Neural cell (in vitro differentiated cells): Measurements from ENCODE around the gene CLEC14A. TPM values are rescaled to one million over a fixed set of nuclear protein-coding genes. Genes with fewer than 3 reads are reported as not detected.

Experiments
- H2AFZ ChIP-seq: fragments of 200-600, 300-800 bp; sonication (generic), shearing (Covaris generic); 2 replicates; pipeline ENCODE4 v1.6.0; 2014; ENCODE audit warnings: low read depth, mild to moderate bottlenecking, antibody characterized with exemption, low read length, moderate library complexity
- H3F3A ChIP-seq: fragments of 200-600 bp; shearing (Covaris generic); 2 replicates; pipeline ENCODE4 v1.6.1; 2016; ENCODE audit warnings: mild to moderate bottlenecking, moderate library complexity, mixed read lengths, antibody characterized with exemption, low read length; ENCODE audit not compliant: insufficient read depth, poor library complexity, severe bottlenecking
- H3K27ac ChIP-seq: fragments of 200-600, 300-800 bp; sonication (generic), shearing (Covaris generic); 2 replicates; pipeline ENCODE4 v1.5.1; 2014; ENCODE audit warnings: mild to moderate bottlenecking, low read length, moderate library complexity
- H3K27me3 ChIP-seq: fragments of 300-800, 200-600 bp; sonication (generic), shearing (Covaris generic); 2 replicates; pipeline ENCODE4 v1.6.0; 2014; ENCODE audit warnings: mild to moderate bottlenecking, low read depth, low read length, moderate library complexity; ENCODE audit not compliant: insufficient read depth
- H3K36me3 ChIP-seq: fragments of 300-800, 200-600 bp; sonication (generic), shearing (Covaris generic); 2 replicates; pipeline ENCODE4 v1.5.1; 2014; ENCODE audit warnings: mild to moderate bottlenecking, antibody characterized with exemption, low read length, moderate library complexity; ENCODE audit not compliant: insufficient read depth
- H3K4me2 ChIP-seq: fragments of 300-800, 200-600 bp; sonication (generic), shearing (Covaris generic); 2 replicates; pipeline ENCODE4 v1.6.0; 2014; ENCODE audit warnings: mild to moderate bottlenecking, low read length
- H3K4me3 ChIP-seq: fragments of 300-800, 200-600 bp; sonication (generic), shearing (Covaris generic); 2 replicates; pipeline ENCODE4 v1.5.1; 2014; ENCODE audit warnings: mild to moderate bottlenecking, low read length, moderate library complexity
- H3K79me2 ChIP-seq: fragments of 200-600 bp; shearing (Covaris generic); replicated peaks from 2 replicates; pipeline ENCODE4 v1.6.0; 2014; ENCODE audit warnings: mild to moderate bottlenecking, low read length, moderate library complexity; ENCODE audit not compliant: insufficient read depth
- H3K9ac ChIP-seq: fragments of 300-800, 200-600 bp; sonication (generic), shearing (Covaris generic); 2 replicates; pipeline ENCODE4 v1.6.1; 2016; ENCODE audit warnings: mild to moderate bottlenecking, low read length, mixed read lengths
- H3K9me2 ChIP-seq: fragments of 200-600 bp; shearing (Covaris generic); 2 replicates; pipeline ENCODE4 v1.6.1; 2016; ENCODE audit warnings: mild to moderate bottlenecking, low read length, mixed read lengths; ENCODE audit not compliant: insufficient read depth
- H3K9me3 ChIP-seq: fragments of 200-600, 300-800 bp; sonication (generic), shearing (Covaris generic); 2 replicates; pipeline ENCODE4 v1.6.1; 2016; ENCODE audit warnings: mild to moderate bottlenecking, mixed run types, low read length, moderate library complexity, mixed read lengths
- H4K20me1 ChIP-seq: fragments of 200-600 bp; shearing (Covaris generic); 2 replicates; pipeline ENCODE4 v1.6.1; 2016; ENCODE audit warnings: mild to moderate bottlenecking, mixed run types; ENCODE audit not compliant: insufficient read depth
- EP300 ChIP-seq: fragments of 450-650 bp; conservative IDR thresholded peaks from 2 replicates; pipeline ENCODE4 v1.6.1; 2014; ENCODE audit warnings: antibody characterized with exemption, mild to moderate bottlenecking, moderate library complexity; ENCODE audit not compliant: poor library complexity, severe bottlenecking
- EZH2 ChIP-seq: fragments of 200-600, 300-800 bp; shearing (Covaris generic), sonication (generic); IDR thresholded peaks from 2 replicates; pipeline ENCODE4 v1.6.1; 2014; ENCODE audit warnings: antibody characterized with exemption, low read length, borderline replicate concordance, mild to moderate bottlenecking; ENCODE audit not compliant: insufficient read depth, poor library complexity, severe bottlenecking
- MXI1 ChIP-seq: fragments of 450-650 bp; conservative IDR thresholded peaks from 2 replicates; pipeline ENCODE4 v1.6.1; 2014; ENCODE audit warnings: antibody characterized with exemption, mild to moderate bottlenecking; ENCODE audit not compliant: poor library complexity, severe bottlenecking
- POLR2AphosphoS5 ChIP-seq: IDR thresholded peaks from 2 replicates; pipeline ENCODE4 v1.6.1; 2012
- RAD21 ChIP-seq: fragments of 450-650 bp; conservative IDR thresholded peaks from 2 replicates; pipeline ENCODE4 v1.6.1; 2014; ENCODE audit warnings: antibody characterized with exemption, mild to moderate bottlenecking, moderate library complexity
- SMC3 ChIP-seq: fragments of 450-650 bp; conservative IDR thresholded peaks from 2 replicates; pipeline ENCODE4 v1.6.1; 2014; ENCODE audit warnings: antibody characterized with exemption, mild to moderate bottlenecking, moderate library complexity; ENCODE audit not compliant: poor library complexity
- TAF1 ChIP-seq: IDR thresholded peaks from 2 replicates; pipeline ENCODE4 v1.6.1; 2012; ENCODE audit warnings: low read depth
- polyA plus RNA-seq: library from polyadenylated mRNA; depleted of rRNA; stranded (reverse); fragments of >200 nt; gene quantifications from 2 replicates; pipeline ENCODE4 v1.2.3, GENCODE V29; 2014
- TF ChIP-seq, protein P1 (sequence below): IDR thresholded peaks from 2 replicates; pipeline ENCODE4 v1.6.1; 2012; ENCODE audit warnings: borderline replicate concordance
- TF ChIP-seq, protein P2 (sequence below): fragments of 450-650 bp; IDR thresholded peaks from 2 replicates; pipeline ENCODE4 v1.5.1; 2014; ENCODE audit warnings: antibody characterized with exemption, mild to moderate bottlenecking, moderate library complexity; ENCODE audit not compliant: poor library complexity, severe bottlenecking

Gene CLEC14A
- polyA plus RNA-seq, 1 donor from 2014 or later, result 0.12 TPM

DNA sequence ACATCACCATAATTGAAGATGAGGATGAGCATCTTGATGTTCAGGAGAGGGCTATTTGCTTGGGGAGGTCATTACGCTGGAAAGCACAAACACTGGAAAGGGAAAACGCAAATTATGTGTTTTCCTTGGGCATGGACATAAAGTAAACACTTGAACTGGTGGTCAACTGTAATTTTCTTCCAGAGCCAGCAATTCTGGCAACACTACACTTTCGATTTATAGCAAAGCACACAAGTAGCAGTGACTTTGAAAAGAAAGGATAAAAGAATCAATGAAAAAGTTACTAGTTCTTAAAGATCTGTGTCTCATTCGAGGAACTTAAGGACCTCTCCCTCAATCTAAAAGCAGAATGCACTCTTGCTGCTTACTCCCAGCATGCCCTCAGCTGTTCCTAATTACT lies 2.2 kb downstream of the CLEC14A start:
- peaks cover 20% of the 10 kb centered on the region for H3K9me3 ChIP-seq
- H3K27me3 ChIP-seq, result peaks cover 41% of the 10 kb centered on the region
- no peak for TF ChIP-seq TAF1
- TF ChIP-seq, protein P1, sequence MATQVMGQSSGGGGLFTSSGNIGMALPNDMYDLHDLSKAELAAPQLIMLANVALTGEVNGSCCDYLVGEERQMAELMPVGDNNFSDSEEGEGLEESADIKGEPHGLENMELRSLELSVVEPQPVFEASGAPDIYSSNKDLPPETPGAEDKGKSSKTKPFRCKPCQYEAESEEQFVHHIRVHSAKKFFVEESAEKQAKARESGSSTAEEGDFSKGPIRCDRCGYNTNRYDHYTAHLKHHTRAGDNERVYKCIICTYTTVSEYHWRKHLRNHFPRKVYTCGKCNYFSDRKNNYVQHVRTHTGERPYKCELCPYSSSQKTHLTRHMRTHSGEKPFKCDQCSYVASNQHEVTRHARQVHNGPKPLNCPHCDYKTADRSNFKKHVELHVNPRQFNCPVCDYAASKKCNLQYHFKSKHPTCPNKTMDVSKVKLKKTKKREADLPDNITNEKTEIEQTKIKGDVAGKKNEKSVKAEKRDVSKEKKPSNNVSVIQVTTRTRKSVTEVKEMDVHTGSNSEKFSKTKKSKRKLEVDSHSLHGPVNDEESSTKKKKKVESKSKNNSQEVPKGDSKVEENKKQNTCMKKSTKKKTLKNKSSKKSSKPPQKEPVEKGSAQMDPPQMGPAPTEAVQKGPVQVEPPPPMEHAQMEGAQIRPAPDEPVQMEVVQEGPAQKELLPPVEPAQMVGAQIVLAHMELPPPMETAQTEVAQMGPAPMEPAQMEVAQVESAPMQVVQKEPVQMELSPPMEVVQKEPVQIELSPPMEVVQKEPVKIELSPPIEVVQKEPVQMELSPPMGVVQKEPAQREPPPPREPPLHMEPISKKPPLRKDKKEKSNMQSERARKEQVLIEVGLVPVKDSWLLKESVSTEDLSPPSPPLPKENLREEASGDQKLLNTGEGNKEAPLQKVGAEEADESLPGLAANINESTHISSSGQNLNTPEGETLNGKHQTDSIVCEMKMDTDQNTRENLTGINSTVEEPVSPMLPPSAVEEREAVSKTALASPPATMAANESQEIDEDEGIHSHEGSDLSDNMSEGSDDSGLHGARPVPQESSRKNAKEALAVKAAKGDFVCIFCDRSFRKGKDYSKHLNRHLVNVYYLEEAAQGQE, result no peak
- H3K27ac ChIP-seq, result no peak overlapping the region
- H3F3A ChIP-seq, result no peaks in the 10 kb centered on the region
- H3K4me2 ChIP-seq, result no peak overlapping the region
- H3K4me3 ChIP-seq, result no peak overlapping the region
- H3K36me3 ChIP-seq, result no peaks in the 10 kb centered on the region
- no peaks in the 10 kb centered on the region for H3K9me2 ChIP-seq
- H3K79me2 ChIP-seq, result no peaks in the 10 kb centered on the region
- no peak overlapping the region for H3K9ac ChIP-seq
- no peaks in the 10 kb centered on the region for H4K20me1 ChIP-seq
- no peak overlapping the region for H2AFZ ChIP-seq

DNA sequence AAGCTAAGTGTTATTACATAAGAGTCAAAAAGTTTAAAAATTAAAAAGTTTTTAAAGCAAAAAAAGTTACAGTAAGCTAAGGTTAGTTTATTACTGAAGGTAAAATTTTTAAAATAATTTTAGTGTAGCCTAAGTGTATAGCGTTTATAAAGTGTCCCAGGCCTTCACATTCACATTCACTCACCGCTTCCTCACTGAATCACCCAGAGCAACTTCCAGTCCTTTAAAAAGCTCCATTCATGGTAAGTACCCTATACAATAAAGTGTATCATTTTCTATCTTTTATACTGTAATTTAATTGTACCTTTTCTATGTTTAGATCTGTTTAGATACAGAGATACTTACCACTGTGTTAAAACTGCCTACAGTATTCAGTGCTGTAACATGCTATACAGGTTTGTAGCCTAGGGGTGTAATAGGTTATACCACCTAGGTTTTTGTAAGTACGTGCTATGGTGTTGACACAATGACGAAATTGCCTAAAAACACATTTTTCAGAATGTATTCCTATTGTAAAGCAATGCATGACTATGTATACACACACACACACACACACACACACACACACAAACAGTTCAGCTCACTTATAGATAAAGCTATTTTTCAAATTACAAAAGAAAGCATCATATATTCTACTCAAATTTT lies 3.7 kb downstream of the CLEC14A start:
- Histone ChIP-seq H3K27me3 (peaks cover 41% of the 10 kb centered on the region), H2AFZ (no peak overlapping the region), H3K79me2 (no peaks in the 10 kb centered on the region), H3F3A (no peaks in the 10 kb centered on the region), H3K36me3 (no peaks in the 10 kb centered on the region), H3K4me2 (no peak overlapping the region), H3K27ac (no peak overlapping the region), H3K9me3 (peaks cover 20% of the 10 kb centered on the region), H3K9ac (no peak overlapping the region), H4K20me1 (no peaks in the 10 kb centered on the region), H3K9me2 (no peaks in the 10 kb centered on the region), H3K4me3 (no peak overlapping the region)
- no peak for TF ChIP-seq POLR2AphosphoS5
- no peak for TF ChIP-seq RAD21
- no peak for TF ChIP-seq TAF1
- no peak for TF ChIP-seq MXI1
- TF ChIP-seq EP300, result no peak
- TF ChIP-seq, protein P2, sequence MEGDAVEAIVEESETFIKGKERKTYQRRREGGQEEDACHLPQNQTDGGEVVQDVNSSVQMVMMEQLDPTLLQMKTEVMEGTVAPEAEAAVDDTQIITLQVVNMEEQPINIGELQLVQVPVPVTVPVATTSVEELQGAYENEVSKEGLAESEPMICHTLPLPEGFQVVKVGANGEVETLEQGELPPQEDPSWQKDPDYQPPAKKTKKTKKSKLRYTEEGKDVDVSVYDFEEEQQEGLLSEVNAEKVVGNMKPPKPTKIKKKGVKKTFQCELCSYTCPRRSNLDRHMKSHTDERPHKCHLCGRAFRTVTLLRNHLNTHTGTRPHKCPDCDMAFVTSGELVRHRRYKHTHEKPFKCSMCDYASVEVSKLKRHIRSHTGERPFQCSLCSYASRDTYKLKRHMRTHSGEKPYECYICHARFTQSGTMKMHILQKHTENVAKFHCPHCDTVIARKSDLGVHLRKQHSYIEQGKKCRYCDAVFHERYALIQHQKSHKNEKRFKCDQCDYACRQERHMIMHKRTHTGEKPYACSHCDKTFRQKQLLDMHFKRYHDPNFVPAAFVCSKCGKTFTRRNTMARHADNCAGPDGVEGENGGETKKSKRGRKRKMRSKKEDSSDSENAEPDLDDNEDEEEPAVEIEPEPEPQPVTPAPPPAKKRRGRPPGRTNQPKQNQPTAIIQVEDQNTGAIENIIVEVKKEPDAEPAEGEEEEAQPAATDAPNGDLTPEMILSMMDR, result no peak
- TF ChIP-seq, protein P1, result no peak
- no peak for TF ChIP-seq SMC3
- TF ChIP-seq EZH2, result no peak
